Right atrium auricular region (tissue), 2 donors: ENCODE measurements around the gene SFXN3. TPM values are rescaled to one million over a fixed set of nuclear protein-coding genes. Genes with fewer than 3 reads are reported as not detected.

Experiments
- DNase-seq: peaks from one replicate; pipeline ENCODE4 v3.0.0-alpha.2; 2019; ENCODE audit warnings: low spot score
- H3K27ac ChIP-seq, 2 donors: fragments of 200-600 bp; sonication (generic); 1 replicate in 1 of 2; 2 replicates in 1 of 2; pipeline ENCODE4 v1.5.1; 2016 to 2019
- H3K27me3 ChIP-seq, 2 donors: fragments of 200-600 bp; sonication (generic); one replicate each; pipeline versions ENCODE4 v1.5.1 to v1.6.0; 2017 to 2019
- H3K36me3 ChIP-seq: fragments of 200-600 bp; sonication (generic); one replicate; pipeline ENCODE4 v1.5.1; 2016
- H3K4me1 ChIP-seq, 2 donors: fragments of 200-600 bp; sonication (generic); one replicate each; pipeline versions ENCODE4 v1.5.1 to v1.6.0; 2017 to 2019
- H3K4me3 ChIP-seq, 2 donors: fragments of 200-600 bp; sonication (generic); 1 replicate in 1 of 2; 2 replicates in 1 of 2; pipeline ENCODE4 v1.5.1; 2017 to 2019; ENCODE audit warnings: mild to moderate bottlenecking in 1 of 2, moderate library complexity in 1 of 2
- H3K9me3 ChIP-seq, 2 donors: fragments of 200-600 bp; sonication (generic); one replicate each; pipeline ENCODE4 v1.5.1; 2019
- total RNA-seq, 2 donors: library from RNA; depleted of rRNA; stranded (reverse); fragments of >200 nt; gene quantifications; one replicate each; pipeline ENCODE4 v1.1.0, GENCODE V29; 2016
- TF ChIP-seq, protein P1 (sequence below), 2 donors: fragments of 200-600 bp; sonication (generic); IDR thresholded peaks; one replicate each; pipeline ENCODE4 v1.5.1; 2019; ENCODE audit warnings: antibody characterized with exemption in 2 of 2

The SFXN3 gene
- total RNA-seq, 2 donors from 2014 or later = 16.4 to 42.9 TPM

DNA sequence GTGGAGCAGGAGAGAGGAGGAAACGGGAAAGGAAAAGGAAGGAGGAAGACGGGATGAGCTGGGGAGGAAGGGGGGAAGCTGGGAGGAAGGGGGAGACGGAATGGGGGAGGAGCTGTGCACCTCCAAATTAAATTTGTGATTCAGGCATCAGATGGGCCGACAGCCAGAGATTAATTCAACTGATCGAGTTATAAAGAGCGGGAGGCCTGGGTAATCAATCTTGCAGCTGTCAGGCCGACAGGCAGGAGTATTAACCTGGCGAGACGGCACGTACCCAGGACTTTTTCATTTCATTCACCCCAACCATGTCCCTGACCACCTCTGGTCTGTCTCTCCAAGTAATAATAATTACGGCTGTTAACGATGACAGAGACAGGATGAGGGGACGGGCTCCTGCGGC lies 56.9 kb downstream of the SFXN3 start:
- no peak for DNase-seq
- TF ChIP-seq, protein P1, sequence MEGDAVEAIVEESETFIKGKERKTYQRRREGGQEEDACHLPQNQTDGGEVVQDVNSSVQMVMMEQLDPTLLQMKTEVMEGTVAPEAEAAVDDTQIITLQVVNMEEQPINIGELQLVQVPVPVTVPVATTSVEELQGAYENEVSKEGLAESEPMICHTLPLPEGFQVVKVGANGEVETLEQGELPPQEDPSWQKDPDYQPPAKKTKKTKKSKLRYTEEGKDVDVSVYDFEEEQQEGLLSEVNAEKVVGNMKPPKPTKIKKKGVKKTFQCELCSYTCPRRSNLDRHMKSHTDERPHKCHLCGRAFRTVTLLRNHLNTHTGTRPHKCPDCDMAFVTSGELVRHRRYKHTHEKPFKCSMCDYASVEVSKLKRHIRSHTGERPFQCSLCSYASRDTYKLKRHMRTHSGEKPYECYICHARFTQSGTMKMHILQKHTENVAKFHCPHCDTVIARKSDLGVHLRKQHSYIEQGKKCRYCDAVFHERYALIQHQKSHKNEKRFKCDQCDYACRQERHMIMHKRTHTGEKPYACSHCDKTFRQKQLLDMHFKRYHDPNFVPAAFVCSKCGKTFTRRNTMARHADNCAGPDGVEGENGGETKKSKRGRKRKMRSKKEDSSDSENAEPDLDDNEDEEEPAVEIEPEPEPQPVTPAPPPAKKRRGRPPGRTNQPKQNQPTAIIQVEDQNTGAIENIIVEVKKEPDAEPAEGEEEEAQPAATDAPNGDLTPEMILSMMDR (IDR thresholded peaks at IDR 0.05) = no peak
- H3K4me1 ChIP-seq = no peaks in the 10 kb centered on the region

DNA sequence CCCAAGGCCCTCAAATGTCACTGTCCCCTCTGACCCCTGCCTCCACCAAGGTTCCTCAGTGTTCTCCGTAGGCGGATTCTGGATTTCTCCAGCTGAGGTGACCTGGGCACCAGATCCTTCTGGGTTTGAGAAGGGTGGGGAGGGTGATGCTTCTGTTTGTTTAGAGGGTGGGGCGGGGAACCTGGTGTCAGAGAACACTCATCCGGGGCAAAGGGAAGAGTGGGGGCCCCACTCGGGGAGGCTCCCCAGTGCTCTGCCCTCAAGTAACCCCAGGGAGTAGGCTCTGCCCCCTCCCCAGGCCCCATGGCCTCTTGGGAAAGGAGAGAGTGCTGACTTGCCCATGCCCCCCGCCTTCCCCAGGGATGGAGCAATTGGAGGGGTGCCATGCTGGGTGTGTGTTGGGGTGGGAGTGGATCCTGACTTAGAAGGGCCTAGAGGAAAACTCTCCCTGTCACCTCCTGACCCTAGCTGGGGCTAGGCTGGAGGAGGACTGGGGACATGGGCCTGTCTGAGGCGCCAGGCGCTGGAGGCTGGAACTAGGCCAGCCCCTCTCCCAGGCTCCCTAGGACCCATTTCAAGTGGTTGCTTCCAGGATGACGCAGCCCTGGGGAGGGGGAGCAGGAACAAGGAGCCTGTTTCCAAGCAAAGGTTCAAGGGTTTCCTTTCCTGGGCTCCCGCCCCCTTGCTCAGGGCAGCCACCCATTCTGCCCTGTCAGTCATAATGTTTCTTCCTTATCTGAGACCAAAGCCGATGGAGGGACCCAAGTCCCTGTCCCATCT lies 58.7 kb downstream of the SFXN3 start:
- Histone ChIP-seq H3K4me3 (no peak overlapping the region), H3K4me1 (no peaks in the 10 kb centered on the region), H3K27me3 (peaks cover 0 to 8% of the 10 kb centered on the region in 2 donors), H3K27ac (no peak overlapping the region), H3K36me3 (no peaks in the 10 kb centered on the region), H3K9me3 (no peaks in the 10 kb centered on the region)
- DNase-seq = no peak
- TF ChIP-seq, protein P1 (IDR thresholded peaks at IDR 0.05) = no peak

More for the DNA sequence above, 56.9 kb downstream of the SFXN3 start:
- Histone ChIP-seq H3K27ac (no peak overlapping the region), H3K4me3 (no peak overlapping the region), H3K9me3 (no peaks in the 10 kb centered on the region), H3K36me3 (no peaks in the 10 kb centered on the region), H3K27me3 (peaks cover 0 to 2% of the 10 kb centered on the region in 2 donors)

DNA sequence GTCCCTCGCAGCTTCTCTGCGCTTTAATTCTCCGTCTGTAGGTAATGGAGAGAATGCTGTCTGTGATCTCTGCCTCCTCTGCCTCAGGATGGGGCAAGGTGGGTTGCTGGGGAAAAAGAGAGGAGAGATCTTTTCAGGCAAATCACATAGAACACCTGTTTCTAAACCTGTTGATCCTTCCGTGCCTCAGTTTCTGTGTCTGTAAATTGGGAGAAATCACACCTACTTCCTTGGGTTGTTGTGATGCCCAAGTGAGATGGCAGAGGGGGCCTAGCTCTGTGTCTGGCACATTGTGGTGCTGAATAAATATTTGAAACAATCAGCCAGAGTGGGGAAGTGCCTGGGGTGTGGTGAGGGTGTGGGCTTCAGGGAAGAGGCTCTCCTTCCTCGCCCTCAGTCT lies 59.6 kb downstream of the SFXN3 start:
- no peaks in the 10 kb centered on the region for H3K36me3 ChIP-seq
- no peak for DNase-seq
- no peak overlapping the region for H3K27ac ChIP-seq
- TF ChIP-seq, protein P1 (IDR thresholded peaks at IDR 0.05) = no peak
- H3K9me3 ChIP-seq = no peaks in the 10 kb centered on the region
- no peak overlapping the region for H3K4me3 ChIP-seq
- no peaks in the 10 kb centered on the region for H3K4me1 ChIP-seq
- H3K27me3 ChIP-seq = peaks cover 0 to 8% of the 10 kb centered on the region in 2 donors

Other genes starting within 250 kb of the SFXN3 start
- 10 to 100 TPM; 11.5 to 12.3 TPM for gene SLF2, start 118.3 kb upstream of the SFXN3 start, total RNA-seq
- 1 to 10 TPM; 3.4 to 4.0 TPM for gene SEMA4G, start 61.7 kb upstream of the SFXN3 start, total RNA-seq
- gene MRPL43, start 43.7 kb upstream of the SFXN3 start, total RNA-seq = 10 to 100 TPM; 60.1 to 88.4 TPM
- gene TWNK, start 43.7 kb upstream of the SFXN3 start, total RNA-seq = 1 to 10 TPM; 5.5 to 7.1 TPM
- gene LZTS2, start 31.4 kb upstream of the SFXN3 start, total RNA-seq = 10 to 100 TPM; 40.0 to 71.0 TPM
- 1 to 10 TPM in 1 of 2 donors, under 1 TPM in 1; 0.59 to 1.3 TPM for gene PDZD7, start 105 bp upstream of the SFXN3 start, total RNA-seq
- 1 to 10 TPM; 7.0 to 7.5 TPM for gene KAZALD1, start 30.8 kb downstream of the SFXN3 start, total RNA-seq
- gene TLX1, start 100.1 kb downstream of the SFXN3 start, total RNA-seq = not detected
- gene LBX1, start 198.2 kb downstream of the SFXN3 start, total RNA-seq = not detected